H7 (cell line): Measurements from ENCODE around the gene PRKCQ. TPM values are rescaled to one million over a fixed set of nuclear protein-coding genes. Genes with fewer than 3 reads are reported as not detected.

Experiments used
- DNase-seq: peaks from one replicate; pipeline ENCODE4 v3.0.0; 2012
- H3K27me3 ChIP-seq: 2 replicates; pipeline ENCODE4 v1.6.0; 2011; ENCODE audit warnings: mild to moderate bottlenecking, low read length; ENCODE audit not compliant: control insufficient read depth, insufficient read depth
- H3K36me3 ChIP-seq: replicated peaks from 2 replicates; pipeline ENCODE4 v1.5.1; 2011; ENCODE audit warnings: low read length; ENCODE audit not compliant: control insufficient read depth, insufficient read depth
- H3K4me3 ChIP-seq: 2 replicates; pipeline ENCODE4 v1.5.1; 2011; ENCODE audit warnings: low read depth, mild to moderate bottlenecking, control low read depth, low read length, moderate library complexity; ENCODE audit not compliant: insufficient read depth
- total RNA-seq: library from RNA; depleted of rRNA; stranded (reverse); fragments of >200 nt; shearing (Covaris generic); gene quantifications from 2 replicates; pipeline ENCODE4 v1.2.3, GENCODE V29; 2014

PRKCQ gene
- total RNA-seq, 1 experiment from 2014 or later = 12.7 TPM

DNA sequence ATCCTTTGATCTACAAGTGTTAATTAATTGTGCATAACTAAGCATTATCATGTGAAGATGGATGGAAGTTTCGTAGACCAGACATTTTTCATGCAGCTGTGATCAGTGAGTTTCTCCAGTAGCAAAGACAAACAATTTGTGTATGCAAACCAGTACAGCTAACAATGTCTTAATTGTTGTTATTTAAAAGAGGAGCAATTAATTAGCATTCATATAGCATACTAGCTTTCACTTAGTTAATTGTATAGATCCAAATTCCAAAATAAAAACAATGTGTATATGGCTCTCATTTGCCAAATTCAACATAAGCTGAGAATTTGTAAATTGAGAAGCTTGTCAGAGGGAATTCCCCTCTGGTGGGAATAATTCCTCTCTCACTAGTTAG is 22.6 kb upstream of the PRKCQ start:
- DNase-seq = no peak
- Histone ChIP-seq H3K36me3 (no peaks in the 10 kb centered on the region), H3K4me3 (no peak overlapping the region), H3K27me3 (no peaks in the 10 kb centered on the region; the same call in 1 of the 2 replicates)

DNA sequence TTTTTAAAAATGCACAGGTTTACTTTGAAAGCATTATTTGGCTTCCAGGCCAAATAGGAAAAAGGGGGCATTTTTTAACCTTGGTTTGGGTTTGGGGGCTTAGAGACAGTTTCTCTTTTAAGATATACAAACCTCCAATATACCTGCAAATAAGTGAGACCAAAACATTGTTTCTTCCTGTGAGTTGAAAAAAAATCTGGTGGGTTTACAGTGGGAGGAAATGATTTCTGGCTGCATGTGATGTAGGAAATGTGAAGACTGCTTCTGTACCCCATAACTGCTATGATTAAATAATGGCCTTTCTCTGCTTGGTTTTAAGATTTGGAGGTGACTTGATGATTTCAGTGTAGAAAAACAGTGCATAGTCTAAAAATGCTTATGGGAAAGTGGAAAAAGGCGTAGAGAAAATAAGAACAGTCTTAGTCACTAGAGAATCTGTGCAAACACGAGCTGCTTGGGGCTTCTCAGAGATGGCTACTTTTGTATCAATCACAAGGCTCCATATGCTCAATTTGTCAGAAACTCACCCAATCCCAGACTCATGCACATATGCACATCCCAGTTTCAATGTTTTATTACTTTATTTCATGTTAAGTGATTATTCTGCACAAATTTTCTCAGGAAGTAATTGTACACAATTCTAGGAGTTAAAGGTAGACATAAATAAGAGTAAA is 22.1 kb upstream of the PRKCQ start:
- no peak for DNase-seq
- no peaks in the 10 kb centered on the region for H3K36me3 ChIP-seq
- H3K4me3 ChIP-seq = no peak overlapping the region
- H3K27me3 ChIP-seq = no peaks in the 10 kb centered on the region; the same call in 1 of the 2 replicates

DNA sequence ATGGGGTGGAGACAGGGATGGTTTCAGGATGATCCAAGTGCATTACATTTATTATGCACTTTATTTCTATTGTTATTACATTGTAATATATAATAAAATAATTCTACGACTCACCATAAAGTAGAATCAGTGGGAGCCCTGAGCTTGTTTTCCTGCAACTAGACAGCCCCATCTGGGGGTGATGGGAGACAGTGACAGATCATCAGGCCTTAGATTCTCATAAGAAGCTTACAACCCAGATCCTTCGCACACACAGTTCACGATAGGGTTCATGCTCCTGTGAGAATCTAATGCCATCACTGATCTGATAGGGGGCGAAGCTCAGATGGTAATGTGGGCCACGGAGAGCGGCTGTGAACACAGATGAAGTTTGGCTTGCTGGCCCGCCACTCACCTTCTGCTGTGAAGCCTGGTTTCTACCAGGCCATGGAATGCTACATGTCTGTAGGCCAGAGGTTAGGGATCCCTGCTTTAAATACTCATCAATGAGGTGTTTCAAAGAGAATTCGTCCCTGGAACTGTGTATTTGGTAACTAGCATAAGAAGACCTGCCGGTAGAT is 21.2 kb upstream of the PRKCQ start:
- H3K36me3 ChIP-seq = no peaks in the 10 kb centered on the region
- H3K27me3 ChIP-seq = no peaks in the 10 kb centered on the region; the same call in 1 of the 2 replicates
- no peak overlapping the region for H3K4me3 ChIP-seq
- DNase-seq = no peak

DNA sequence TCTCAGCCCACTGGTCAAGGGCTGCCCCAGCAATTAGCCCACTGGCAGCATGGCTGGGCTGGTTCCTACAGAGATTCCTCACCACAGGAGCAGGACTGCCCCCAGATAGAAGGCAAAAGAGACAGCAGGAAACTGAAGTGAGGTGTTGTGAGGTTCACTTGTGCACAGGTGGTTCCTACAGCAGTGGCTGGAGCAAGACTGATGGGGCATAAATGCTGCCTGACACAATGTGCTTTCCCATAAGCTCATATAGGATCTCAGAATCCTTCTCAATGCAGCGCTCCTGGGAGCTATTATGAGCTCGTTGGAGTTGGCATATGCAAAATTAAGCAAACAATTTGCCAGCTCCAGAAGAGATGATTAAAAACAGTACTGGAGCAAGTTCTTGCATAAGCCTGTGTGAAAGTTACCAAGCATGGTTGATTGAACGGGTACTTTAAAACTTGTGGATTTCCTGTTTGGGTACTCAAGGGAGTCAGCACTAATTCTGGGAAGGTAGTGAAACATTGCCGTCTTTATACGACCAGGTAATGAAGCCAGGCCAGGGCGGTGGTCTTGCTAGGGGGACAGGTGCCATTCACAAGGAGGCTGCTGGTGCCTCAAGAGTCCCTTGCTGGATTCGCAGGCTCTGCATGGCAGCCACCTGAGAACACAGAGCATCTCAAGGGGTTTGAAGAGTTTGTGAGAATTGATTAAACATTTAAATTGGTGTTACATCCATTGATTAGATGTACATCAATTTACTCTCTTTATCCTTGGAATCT is 20.3 kb upstream of the PRKCQ start:
- DNase-seq = no peak
- Histone ChIP-seq H3K4me3 (no peak overlapping the region), H3K36me3 (no peaks in the 10 kb centered on the region), H3K27me3 (no peaks in the 10 kb centered on the region; the same call in 1 of the 2 replicates)

DNA sequence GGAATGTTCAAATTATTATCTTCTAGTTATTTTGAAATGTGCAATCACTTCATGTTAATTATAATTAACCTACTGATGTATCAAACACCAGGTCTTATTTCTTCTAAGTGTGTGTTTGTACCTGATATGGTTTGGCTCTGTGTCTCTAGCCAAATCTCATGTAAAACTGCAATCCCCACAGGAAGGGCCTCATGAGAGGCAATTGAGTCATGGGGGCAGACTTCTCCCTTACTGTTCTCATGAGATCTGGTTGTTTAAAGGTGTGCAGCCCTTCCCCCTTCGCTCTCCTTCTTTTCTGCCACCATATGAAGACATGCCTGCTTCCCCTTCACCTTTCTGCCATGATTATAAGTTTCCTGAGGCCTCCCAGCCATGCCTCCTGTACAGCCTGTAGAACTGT is 18.6 kb upstream of the PRKCQ start:
- Histone ChIP-seq H3K4me3 (no peak overlapping the region), H3K27me3 (no peaks in the 10 kb centered on the region), H3K36me3 (no peaks in the 10 kb centered on the region)
- no peak for DNase-seq

DNA sequence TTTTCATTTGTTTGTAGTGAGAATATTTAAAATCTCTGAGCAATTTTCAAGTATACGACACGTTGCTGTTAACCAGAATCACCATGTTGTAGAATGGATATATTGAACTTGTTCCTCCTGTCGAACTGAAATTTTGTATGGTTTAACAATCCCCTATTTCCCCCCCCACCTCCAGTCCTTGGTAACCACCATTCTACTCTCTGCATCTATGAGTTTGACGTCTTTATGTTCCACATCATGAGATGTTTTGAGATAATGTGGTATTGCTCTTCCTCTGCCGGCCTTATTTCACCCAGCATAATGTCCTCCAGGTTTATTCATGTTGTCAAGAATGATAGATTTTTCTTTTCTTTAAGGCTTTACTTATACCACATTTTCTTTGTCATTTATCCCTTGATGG is 17.4 kb upstream of the PRKCQ start:
- no peaks in the 10 kb centered on the region for H3K27me3 ChIP-seq
- H3K36me3 ChIP-seq = no peaks in the 10 kb centered on the region
- no peak for DNase-seq
- H3K4me3 ChIP-seq = no peak overlapping the region

DNA sequence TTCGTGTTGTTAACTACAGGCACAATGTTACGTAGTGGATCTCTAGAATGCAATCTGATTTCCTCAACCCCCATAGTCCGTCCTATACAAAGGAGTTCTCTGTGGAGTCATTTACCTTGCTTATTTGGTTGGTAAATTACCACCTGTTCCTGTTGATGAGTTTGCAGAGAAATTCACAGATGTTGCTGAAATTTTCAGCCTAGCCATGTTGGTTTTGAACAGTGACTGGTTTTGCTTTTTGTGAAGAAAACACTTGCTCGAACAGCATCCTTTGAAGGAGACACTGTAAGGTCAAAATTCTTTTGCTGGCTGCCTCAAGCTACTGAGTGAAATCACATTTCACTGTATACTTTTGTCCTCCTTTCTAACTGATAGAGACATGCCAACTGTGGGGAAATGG is 15.4 kb upstream of the PRKCQ start:
- H3K36me3 ChIP-seq = no peaks in the 10 kb centered on the region
- H3K4me3 ChIP-seq = no peak overlapping the region

DNA sequence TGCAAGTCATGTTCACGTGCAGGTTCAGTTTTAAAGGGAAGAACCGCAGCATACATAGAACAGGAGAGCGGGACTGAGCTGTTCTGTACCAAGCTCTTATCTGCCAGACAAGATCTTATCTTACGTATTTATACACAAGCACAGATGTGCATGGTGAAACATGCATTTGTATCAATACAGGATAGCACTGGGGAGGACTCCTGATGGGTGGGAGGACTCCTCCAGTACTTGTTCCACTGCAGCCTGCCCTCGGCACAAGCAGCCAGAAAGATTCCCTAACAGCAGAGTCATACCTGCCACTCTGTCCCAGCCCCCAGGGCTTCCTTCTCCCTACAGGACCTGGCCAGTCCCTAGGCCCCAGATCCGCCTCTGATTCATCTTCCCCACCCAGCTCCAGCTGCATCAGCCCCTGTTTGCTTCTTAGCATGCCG is 13.2 kb upstream of the PRKCQ start:
- H3K4me3 ChIP-seq = no peak overlapping the region
- H3K27me3 ChIP-seq = no peaks in the 10 kb centered on the region
- H3K36me3 ChIP-seq = no peaks in the 10 kb centered on the region
- DNase-seq = no peak

More for the DNA sequence above, 15.4 kb upstream of the PRKCQ start:
- DNase-seq = no peak
- H3K27me3 ChIP-seq = no peaks in the 10 kb centered on the region

DNA sequence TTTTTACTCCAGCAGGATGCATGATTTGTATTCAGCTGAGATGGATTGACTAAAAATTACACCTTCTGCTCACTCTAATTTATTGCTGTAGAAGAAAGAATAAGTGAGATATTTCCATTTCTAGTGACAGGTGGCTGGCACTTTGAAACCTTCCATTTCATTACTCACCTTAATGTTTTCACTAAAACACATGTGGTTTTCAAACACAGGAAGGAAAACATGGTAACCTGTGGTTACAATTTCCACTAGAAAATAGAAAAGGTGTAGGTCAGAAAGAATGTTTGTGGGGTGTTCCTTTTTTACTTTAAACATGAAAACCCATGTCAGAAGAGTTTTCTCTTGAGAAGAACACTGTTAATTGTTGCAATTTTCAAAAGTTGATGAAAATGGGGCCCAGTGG is 12.0 kb upstream of the PRKCQ start:
- DNase-seq = no peak
- no peaks in the 10 kb centered on the region for H3K27me3 ChIP-seq
- H3K36me3 ChIP-seq = no peaks in the 10 kb centered on the region
- H3K4me3 ChIP-seq = no peak overlapping the region

DNA sequence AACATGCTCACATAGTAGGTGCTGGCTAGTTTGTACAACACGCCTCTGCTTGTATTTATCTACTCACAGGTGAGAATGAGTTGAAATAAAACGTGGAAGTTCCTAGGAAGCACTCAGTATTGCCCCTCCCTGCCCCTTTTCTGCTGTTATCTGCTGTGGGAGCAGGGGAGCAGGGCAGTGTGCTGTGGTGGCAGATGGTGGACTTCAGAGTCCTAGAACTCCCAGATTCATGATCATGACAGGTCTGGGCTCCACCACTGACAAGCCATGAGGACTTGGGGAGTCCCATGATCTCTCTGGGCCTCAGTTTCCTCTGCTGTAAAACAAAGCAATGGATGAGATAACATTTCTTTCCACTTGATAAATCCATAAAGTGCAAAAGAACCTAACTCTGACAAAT is 11.6 kb upstream of the PRKCQ start:
- no peaks in the 10 kb centered on the region for H3K36me3 ChIP-seq
- DNase-seq = no peak
- H3K27me3 ChIP-seq = no peaks in the 10 kb centered on the region
- H3K4me3 ChIP-seq = no peak overlapping the region

DNA sequence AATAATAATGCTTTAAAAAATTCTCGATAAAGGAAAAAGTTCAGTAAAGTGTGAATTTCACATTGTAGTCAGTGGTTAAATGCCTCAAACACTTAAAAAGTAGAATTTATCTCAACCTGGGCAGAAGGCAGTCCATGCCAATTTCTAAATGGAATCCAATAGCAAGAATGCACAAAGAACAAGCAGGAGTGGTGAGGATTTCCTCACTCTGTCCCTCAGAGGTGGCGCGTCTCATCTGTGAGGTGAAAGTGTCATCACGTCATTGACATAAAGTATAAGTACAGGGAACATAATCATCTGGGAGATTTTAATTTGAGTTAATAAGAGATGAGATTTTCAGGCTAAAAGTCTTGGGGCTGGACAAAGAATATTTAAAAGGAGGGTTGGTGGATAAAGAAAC is 10.0 kb upstream of the PRKCQ start:
- no peak for DNase-seq
- no peak overlapping the region for H3K4me3 ChIP-seq
- H3K36me3 ChIP-seq = peaks cover 2% of the 10 kb centered on the region; the same call in 1 of the 2 replicates
- H3K27me3 ChIP-seq = no peaks in the 10 kb centered on the region

DNA sequence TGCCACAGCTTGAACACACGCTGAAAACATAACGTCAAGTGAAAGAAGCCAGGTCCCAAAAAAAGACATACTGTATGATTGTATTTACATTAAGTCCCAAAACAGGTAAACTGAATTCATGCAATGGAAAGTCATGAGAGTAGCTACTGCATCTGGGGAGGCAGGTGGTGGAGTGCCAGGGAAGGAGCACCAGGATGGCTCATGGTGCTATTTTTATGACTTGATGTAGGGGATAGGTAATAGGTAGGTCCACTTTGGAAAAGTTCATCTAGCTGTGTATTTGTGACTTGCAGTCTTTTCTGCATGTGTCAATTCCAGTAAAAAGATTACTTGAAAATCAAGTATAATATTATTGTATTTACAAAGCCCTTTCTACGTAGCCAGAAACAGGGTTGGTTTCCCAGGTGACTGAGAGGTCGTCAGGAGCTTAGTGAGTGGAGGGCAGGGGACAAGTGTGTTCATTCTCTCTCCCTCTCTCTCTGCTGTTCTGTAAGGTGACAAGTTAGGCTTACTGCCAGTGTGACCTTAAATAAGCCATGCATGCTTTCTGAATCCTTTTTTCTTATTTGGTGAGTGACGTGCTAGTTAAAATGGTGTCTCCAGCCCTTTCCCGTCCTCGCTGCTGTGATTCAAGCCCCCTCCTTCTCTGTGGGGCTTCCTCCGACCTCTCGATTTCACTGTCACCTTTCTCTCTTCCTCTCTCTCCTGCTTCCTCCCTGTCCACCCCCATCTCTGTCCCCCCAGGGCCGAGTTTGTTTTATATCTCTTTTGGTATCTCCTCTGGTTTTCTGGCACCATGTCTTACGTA is 9.4 kb upstream of the PRKCQ start:
- Histone ChIP-seq H3K27me3 (no peaks in the 10 kb centered on the region), H3K36me3 (peaks cover 2% of the 10 kb centered on the region; the same call in 1 of the 2 replicates), H3K4me3 (no peak overlapping the region)
- DNase-seq = no peak

DNA sequence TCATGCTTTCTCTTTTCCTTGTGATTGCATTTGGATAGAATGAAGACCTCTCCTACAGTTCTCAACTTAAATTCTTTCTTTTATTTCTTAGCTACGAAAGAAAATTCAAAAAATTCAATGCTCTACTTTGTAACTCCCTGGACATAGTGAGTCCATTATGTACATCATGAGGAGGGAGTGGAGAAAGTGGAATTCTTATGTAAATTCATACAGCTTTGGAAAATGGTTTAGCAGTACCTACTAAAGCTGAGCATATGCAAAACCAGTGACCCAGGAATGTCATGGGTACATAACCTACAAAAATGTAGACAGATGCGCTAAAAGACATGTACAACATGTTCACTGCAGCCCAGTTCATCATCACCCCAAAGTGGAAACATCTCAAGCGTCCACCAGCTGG is 8.8 kb upstream of the PRKCQ start:
- Histone ChIP-seq H3K4me3 (no peak overlapping the region), H3K27me3 (no peaks in the 10 kb centered on the region), H3K36me3 (peaks cover 5% of the 10 kb centered on the region)
- no peak for DNase-seq

DNA sequence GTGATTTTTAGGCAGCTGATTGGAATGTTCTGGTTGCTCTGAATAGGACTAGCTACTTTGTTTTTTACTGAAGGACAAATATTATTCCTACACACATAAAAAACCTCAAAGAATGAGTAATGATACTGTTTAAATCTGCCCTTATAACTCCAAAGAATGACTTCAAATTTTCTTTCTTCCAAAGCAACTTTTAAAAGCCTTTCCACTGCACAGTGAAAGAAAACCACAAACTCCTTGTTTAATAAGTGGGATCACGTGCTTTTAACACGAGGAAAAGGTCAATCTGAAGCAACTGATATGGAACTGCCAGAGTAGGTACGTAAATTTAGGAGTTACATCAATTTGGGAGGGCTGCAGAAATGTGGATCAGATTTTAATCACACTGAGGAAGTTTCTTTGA is 8.0 kb upstream of the PRKCQ start:
- Histone ChIP-seq H3K27me3 (no peaks in the 10 kb centered on the region), H3K36me3 (peaks cover 8% of the 10 kb centered on the region), H3K4me3 (no peak overlapping the region)
- DNase-seq = no peak
